Suppressor macrophage treated with lipopolysaccharide for 1 hour (primary cell): ENCODE measurements around the gene RAVER1.
"Not testable (repeated sequence)": the region's sequence is repeated elsewhere in the genome, so short reads cannot be mapped to it uniquely, and the experiment has no call there.

ENCODE experiments used
- DNase-seq, 3 donors: peaks; one replicate each; pipeline ENCODE4 v3.0.0-alpha.2; 2020 to 2022

Gene RAVER1

GRCh38 chr19:10290357-10290875, 42.9 kb downstream of the RAVER1 start:
- DNase-seq = peak; percentile 40 to 54 (median 45)

GRCh38 chr19:10289836-10290356, 43.4 kb downstream of the RAVER1 start, which contains the start of gene ICAM5:
TSS of gene ICAM5 (plus strand) at chr19:10289952. CDS start at chr19:10290044, 92 bp downstream.
- peak; percentile 69 to 88 (median 70) for DNase-seq

GRCh38 chr19:10289167-10289835, 44.0 kb downstream of the RAVER1 start:
- peak; percentile 86 to 93 (median 87) for DNase-seq

- DNase-seq = peak; percentile 76 to 87 (median 78)
Observed at GRCh38 chr19:10288662-10289166, 44.6 kb downstream of the RAVER1 start.

GRCh38 chr19:10286803-10287737, 46.3 kb downstream of the RAVER1 start, which contains the start of gene ICAM4:
TSS of gene ICAM4 (plus strand) at chr19:10286955. CDS start at chr19:10287013, 58 bp downstream.
- DNase-seq = peak; percentile 82 to 88 (median 86)

GRCh38 chr19:10285393-10285792, 47.9 kb downstream of the RAVER1 start:
- peak in 1 of 3 donors; percentile 24 for DNase-seq

GRCh38 chr19:10284960-10285278, 48.4 kb downstream of the RAVER1 start:
- DNase-seq = no peak

- DNase-seq = peak in 2 of 3 donors; percentile 31 to 50
Observed at GRCh38 chr19:10284065-10284959, 49.0 kb downstream of the RAVER1 start.

- DNase-seq = peak in 2 of 3 donors; percentile 31 to 48
Observed at GRCh38 chr19:10283301-10284064, 49.8 kb downstream of the RAVER1 start.

- not testable (repeated sequence) for DNase-seq
Observed at GRCh38 chr19:10282043-10282442, 51.3 kb downstream of the RAVER1 start.

- DNase-seq = peak in 2 of 3 donors; percentile 29 to 35
Observed at GRCh38 chr19:10279737-10280442, 53.4 kb downstream of the RAVER1 start.

GRCh38 chr19:10278935-10279334, 54.4 kb downstream of the RAVER1 start:
- DNase-seq = peak in 1 of 3 donors; percentile 21

GRCh38 chr19:10277795-10278589, 55.3 kb downstream of the RAVER1 start:
- peak; percentile 46 to 64 (median 58) for DNase-seq

- peak in 1 of 3 donors; percentile 21 for DNase-seq
Observed at GRCh38 chr19:10274589-10274988, 58.7 kb downstream of the RAVER1 start.

GRCh38 chr19:10271543-10272086, 61.7 kb downstream of the RAVER1 start:
- peak; percentile 90 to 93 (median 92) for DNase-seq

GRCh38 chr19:10270616-10271394, 62.5 kb downstream of the RAVER1 start, which contains the start of gene ICAM1:
TSS of gene ICAM1 (plus strand) at chr19:10271120. CDS start at chr19:10271160, 40 bp downstream.
- DNase-seq = peak; percentile 98 to 99 (median 99)

- DNase-seq = peak; percentile 97
Observed at GRCh38 chr19:10270180-10270615, 63.1 kb downstream of the RAVER1 start.
